OCI-LY1 (cell line): ENCODE data around the gene GRB10.

Experiments
- CTCF ChIP-seq: fragments of 200-600 bp; sonication (generic), shearing (Covaris generic); IDR thresholded peaks from 2 replicates; pipeline ENCODE4 v1.5.1; 2017; ENCODE audit warnings: mild to moderate bottlenecking, antibody characterized with exemption, low read length, moderate library complexity, mixed read lengths
- EZH2 ChIP-seq: fragments of 200-600 bp; sonication (generic), shearing (Covaris generic); IDR thresholded peaks from 2 replicates; pipeline ENCODE4 v1.8.0; 2017; ENCODE audit warnings: borderline replicate concordance, mixed run types, mild to moderate bottlenecking, antibody characterized with exemption, low read length, moderate library complexity, mixed read lengths

GRCh38 chr7:50703654-50704053 is 79.0 kb downstream of the GRB10 start:
- no peak for TF ChIP-seq CTCF
- no peak for TF ChIP-seq EZH2
